Thyroid gland (tissue), 4 donors: ENCODE data around the gene ARL8A. TPM values are rescaled to one million over a fixed set of nuclear protein-coding genes. Genes with fewer than 3 reads are reported as not detected.
A peak's percentile ranks its signal among the peaks of the same experiment; 100 is the strongest.

Source experiments
- DNase-seq, 2 donors: peaks; one replicate each; pipeline ENCODE4 v3.0.0-alpha.2; 2019
- H3K27ac ChIP-seq, 3 donors: fragments of 200-600 bp; sonication (generic); 1 replicate in 2 of 3; 2 replicates in 1 of 3; pipeline ENCODE4 v1.5.1; 2016 to 2019; ENCODE audit warnings: mild to moderate bottlenecking in 1 of 3, moderate library complexity in 1 of 3
- H3K27me3 ChIP-seq: fragments of 200-600 bp; sonication (generic); one replicate; pipeline ENCODE4 v1.5.1; 2019
- H3K36me3 ChIP-seq, 2 donors: fragments of 200-600 bp; sonication (generic); one replicate each; pipeline ENCODE4 v1.5.1; 2016 to 2019
- H3K4me1 ChIP-seq, 2 donors: fragments of 200-600 bp; sonication (generic); one replicate each; pipeline ENCODE4 v1.5.1; 2017 to 2019
- H3K4me3 ChIP-seq, 3 donors: fragments of 200-600 bp; sonication (generic); replicated peaks in 1 of 3; 1 replicate in 2 of 3; 2 replicates in 1 of 3; pipeline ENCODE4 v1.5.1; 2016; ENCODE audit warnings: mild to moderate bottlenecking in 1 of 3
- H3K9me3 ChIP-seq: fragments of 200-600 bp; sonication (generic); one replicate; pipeline ENCODE4 v1.5.1; 2017
- POLR2A ChIP-seq, 2 donors: fragments of 450-650 bp; IDR thresholded peaks; one replicate each; pipeline ENCODE4 v1.6.1; 2017; ENCODE audit warnings: antibody characterized with exemption in 2 of 2, mild to moderate bottlenecking in 2 of 2, moderate library complexity in 1 of 2
- WGBS, 2 donors: methylation state at CpG; one replicate each; pipeline ENCODE4 v1.1.5; 2017; 5-methylcytosine and 5-hydroxymethylcytosine counted together
- intact Hi-C: fragments of 100-400 bp; cut with DNase I; formaldehyde crosslinking; loops from one replicate; pipeline ENCODE4 v1.15.1; 2023
- total RNA-seq, 4 donors: library from RNA; depleted of rRNA; stranded (reverse); fragments of >200 nt; gene quantifications; one replicate each; pipeline ENCODE4 v1.2.3, GENCODE V29; 2016
- TF ChIP-seq, protein P1 (sequence below), 6 experiments: fragments of 200-600 bp in 3 of 6; fragments of 450-650 bp in 3 of 6; sonication (generic) in 3 of 6; IDR thresholded peaks; one replicate each; pipeline ENCODE4 v1.5.1; 2016 to 2019; ENCODE audit warnings: antibody characterized with exemption in 6 of 6, mild to moderate bottlenecking in 2 of 6, inconsistent platforms in 1 of 6, moderate library complexity in 1 of 6

The ARL8A gene
- total RNA-seq, 4 donors from 2014 or later = 31.2 to 38.6 (median 35.0) TPM

- no peak overlapping the region for H3K27ac ChIP-seq
- TF ChIP-seq, protein P1, sequence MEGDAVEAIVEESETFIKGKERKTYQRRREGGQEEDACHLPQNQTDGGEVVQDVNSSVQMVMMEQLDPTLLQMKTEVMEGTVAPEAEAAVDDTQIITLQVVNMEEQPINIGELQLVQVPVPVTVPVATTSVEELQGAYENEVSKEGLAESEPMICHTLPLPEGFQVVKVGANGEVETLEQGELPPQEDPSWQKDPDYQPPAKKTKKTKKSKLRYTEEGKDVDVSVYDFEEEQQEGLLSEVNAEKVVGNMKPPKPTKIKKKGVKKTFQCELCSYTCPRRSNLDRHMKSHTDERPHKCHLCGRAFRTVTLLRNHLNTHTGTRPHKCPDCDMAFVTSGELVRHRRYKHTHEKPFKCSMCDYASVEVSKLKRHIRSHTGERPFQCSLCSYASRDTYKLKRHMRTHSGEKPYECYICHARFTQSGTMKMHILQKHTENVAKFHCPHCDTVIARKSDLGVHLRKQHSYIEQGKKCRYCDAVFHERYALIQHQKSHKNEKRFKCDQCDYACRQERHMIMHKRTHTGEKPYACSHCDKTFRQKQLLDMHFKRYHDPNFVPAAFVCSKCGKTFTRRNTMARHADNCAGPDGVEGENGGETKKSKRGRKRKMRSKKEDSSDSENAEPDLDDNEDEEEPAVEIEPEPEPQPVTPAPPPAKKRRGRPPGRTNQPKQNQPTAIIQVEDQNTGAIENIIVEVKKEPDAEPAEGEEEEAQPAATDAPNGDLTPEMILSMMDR (IDR thresholded peaks at IDR 0.05) = no peak
- TF ChIP-seq POLR2A (IDR thresholded peaks at IDR 0.05) = no peak
- H3K36me3 ChIP-seq = no peaks in the 10 kb centered on the region
- WGBS, 2 donors = 86 to 91% methylated on average over 14 to 16 of the region's 16 CpGs
- no peak overlapping the region for H3K4me3 ChIP-seq
- H3K4me1 ChIP-seq = peaks cover 6 to 10% of the 10 kb centered on the region in 2 donors
- DNase-seq = peak in 1 of 2 donors; percentile 15
- no peaks in the 10 kb centered on the region for H3K9me3 ChIP-seq
- H3K27me3 ChIP-seq = no peaks in the 10 kb centered on the region
- intact Hi-C loops = no loop called here
These were observed 15.2 kb upstream of the ARL8A start for GRCh38 chr1:202159534-202160371.

DNA sequence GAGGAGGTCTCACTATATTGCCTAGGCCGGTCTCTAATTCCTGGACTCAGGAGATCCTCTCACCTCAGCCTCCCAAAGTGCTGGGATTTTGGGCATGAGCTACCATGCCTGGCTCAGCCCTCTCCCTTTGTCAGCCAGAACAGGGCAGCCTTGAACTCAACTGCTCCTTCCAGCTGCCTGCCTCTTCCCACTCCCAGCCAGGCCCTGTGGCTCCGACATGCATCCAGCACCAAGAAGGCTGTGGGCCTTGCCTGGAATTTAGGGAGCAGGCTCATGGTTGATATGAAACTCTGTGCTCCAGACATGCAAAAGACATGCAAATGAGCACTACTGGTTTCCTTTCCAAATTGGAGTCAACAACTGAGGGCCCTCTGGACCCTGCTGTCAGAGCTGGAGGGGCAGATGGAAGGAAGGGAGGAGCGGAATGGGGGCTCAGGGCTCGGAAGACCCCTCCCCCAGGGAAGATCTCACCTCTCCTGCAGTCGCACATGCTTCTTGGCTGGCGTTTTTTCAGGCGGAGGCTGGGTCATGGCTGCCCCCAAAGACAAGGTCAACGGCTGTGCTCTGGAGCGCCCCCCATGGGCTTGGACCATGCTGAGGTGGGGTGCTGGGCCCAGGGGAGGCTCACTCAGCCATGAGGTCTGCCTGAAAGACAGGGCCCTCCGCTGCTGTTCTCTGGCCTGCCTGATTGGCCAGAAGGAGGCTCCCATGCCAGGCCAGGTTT lies 14.4 kb upstream of the ARL8A start:
- Histone ChIP-seq H3K4me3 (no peak overlapping the region), H3K27me3 (no peaks in the 10 kb centered on the region), H3K36me3 (no peaks in the 10 kb centered on the region), H3K4me1 (peaks cover 6 to 12% of the 10 kb centered on the region in 2 donors), H3K9me3 (no peaks in the 10 kb centered on the region), H3K27ac (no peak overlapping the region)
- no peak for DNase-seq
- no peak for TF ChIP-seq POLR2A (IDR thresholded peaks at IDR 0.05)
- TF ChIP-seq, protein P1 (IDR thresholded peaks at IDR 0.05) = no peak
- intact Hi-C loops = no loop called here
- WGBS, 2 donors = 85 to 86% methylated on average over 5 to 10 of the region's 10 CpGs

DNA sequence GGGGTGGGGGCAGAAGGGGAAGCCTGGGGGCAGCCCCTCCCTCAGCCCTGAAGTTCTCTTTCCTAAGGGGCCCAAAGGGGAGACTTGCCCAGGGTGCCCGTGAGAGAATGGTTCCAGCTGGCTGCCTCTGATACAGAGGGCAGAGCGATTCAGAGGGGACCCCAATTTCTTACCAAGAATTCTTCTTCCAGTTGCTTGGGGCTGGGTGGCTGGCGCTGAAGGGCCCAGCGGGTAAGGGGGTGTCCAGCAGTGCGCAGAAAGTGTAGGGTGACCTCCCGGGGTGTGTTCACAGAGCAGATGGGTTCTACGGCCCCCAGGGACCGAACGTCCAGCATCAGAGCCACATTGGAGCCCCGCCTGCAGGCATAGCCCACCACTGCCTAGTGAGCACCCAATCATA lies 13.4 kb upstream of the ARL8A start:
- WGBS, 2 donors = 85 to 93% methylated on average over 10 of the region's 10 CpGs
- peaks cover 6 to 12% of the 10 kb centered on the region in 2 donors for H3K4me1 ChIP-seq
- no peaks in the 10 kb centered on the region for H3K36me3 ChIP-seq
- DNase-seq = no peak
- H3K4me3 ChIP-seq = no peak overlapping the region
- intact Hi-C loops = no loop called here
- H3K9me3 ChIP-seq = no peaks in the 10 kb centered on the region
- TF ChIP-seq, protein P1 (IDR thresholded peaks at IDR 0.05) = no peak
- TF ChIP-seq POLR2A (IDR thresholded peaks at IDR 0.05) = no peak
- H3K27ac ChIP-seq = no peak overlapping the region
- H3K27me3 ChIP-seq = no peaks in the 10 kb centered on the region

GRCh38 chr1:202156590-202156989 lies 12.1 kb upstream of the ARL8A start:
- Histone ChIP-seq H3K27ac (no peak overlapping the region), H3K36me3 (no peaks in the 10 kb centered on the region), H3K4me1 (peaks cover 6 to 12% of the 10 kb centered on the region in 2 donors), H3K9me3 (no peaks in the 10 kb centered on the region), H3K4me3 (no peak overlapping the region), H3K27me3 (no peaks in the 10 kb centered on the region)
- TF ChIP-seq POLR2A (IDR thresholded peaks at IDR 0.05) = no peak
- TF ChIP-seq, protein P1 (IDR thresholded peaks at IDR 0.05) = no peak
- 89 to 90% methylated on average over 7 to 8 of the region's 8 CpGs for WGBS, 2 donors
- DNase-seq = no peak
- intact Hi-C loops = no loop called here
